Measurements from ENCODE around the gene LLGL1.
A peak's percentile ranks its signal among the peaks of the same experiment; 100 is the strongest.

Gene LLGL1

GRCh38 chr17:18194394-18194793, 31.0 kb upstream of the LLGL1 start:
- no peaks in the 10 kb centered on the region for H3K9me3 ChIP-seq (ENCODE audit: control insufficient read depth in 2 of 2, low read length in 2 of 2)
- peaks cover 56% of the 10 kb centered on the region for H3K4me1 ChIP-seq (ENCODE audit: control insufficient read depth, insufficient read depth, low read length)
- H3K27ac ChIP-seq (ENCODE audit: low read length), result no peak overlapping the region
- H3K4me3 ChIP-seq (ENCODE audit: low read length in 2 of 2), result no peak overlapping the region
- no peaks in the 10 kb centered on the region for H3K27me3 ChIP-seq (ENCODE audit: control insufficient read depth in 1 of 2, insufficient read depth in 2 of 2, low read length in 2 of 2)
- H3K9ac ChIP-seq (ENCODE audit: low read length in 2 of 2), result no peak overlapping the region
- peaks cover 40 to 42% of the 10 kb centered on the region in 2 donors for H3K36me3 ChIP-seq (ENCODE audit: control insufficient read depth in 2 of 2, insufficient read depth in 2 of 2, low read length in 2 of 2)

DNA sequence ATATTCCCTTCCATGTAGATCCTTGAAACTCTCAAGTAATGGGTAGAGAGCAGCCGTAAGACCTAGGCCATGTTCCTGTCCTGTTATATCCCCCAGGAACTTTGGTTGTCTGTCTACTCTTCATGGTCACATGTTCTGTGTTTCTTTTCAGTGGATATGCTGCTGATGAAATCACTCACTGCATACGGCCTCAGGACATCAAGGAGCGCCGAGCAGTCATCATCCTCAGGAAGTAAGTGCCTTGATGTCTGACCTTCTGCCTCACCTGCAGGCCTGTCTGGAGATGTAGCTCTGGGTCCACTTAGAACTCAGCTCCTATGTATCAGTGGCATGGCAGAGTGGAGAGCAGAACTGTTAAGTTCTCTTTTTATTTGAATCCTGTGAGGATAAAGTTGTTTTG, 30.6 kb upstream of the LLGL1 start:
- no peak overlapping the region for H3K27ac ChIP-seq (ENCODE audit: low read length)
- H3K27me3 ChIP-seq (ENCODE audit: control insufficient read depth in 1 of 2, insufficient read depth in 2 of 2, low read length in 2 of 2), result no peaks in the 10 kb centered on the region
- no peak overlapping the region for H3K9ac ChIP-seq (ENCODE audit: low read length in 2 of 2)
- H3K4me1 ChIP-seq (ENCODE audit: control insufficient read depth, insufficient read depth, low read length), result peaks cover 52% of the 10 kb centered on the region
- H3K9me3 ChIP-seq (ENCODE audit: control insufficient read depth in 2 of 2, low read length in 2 of 2), result no peaks in the 10 kb centered on the region
- H3K36me3 ChIP-seq (ENCODE audit: control insufficient read depth in 2 of 2, insufficient read depth in 2 of 2, low read length in 2 of 2), result peaks cover 41 to 42% of the 10 kb centered on the region in 2 donors
- H3K4me3 ChIP-seq (ENCODE audit: low read length in 2 of 2), result no peak overlapping the region

- H3K36me3 ChIP-seq (ENCODE audit: control insufficient read depth in 2 of 2, insufficient read depth in 2 of 2, low read length in 2 of 2), result peaks cover 41 to 43% of the 10 kb centered on the region in 2 donors
- H3K4me3 ChIP-seq (ENCODE audit: low read length in 2 of 2), result no peak overlapping the region
- no peaks in the 10 kb centered on the region for H3K27me3 ChIP-seq (ENCODE audit: control insufficient read depth in 1 of 2, insufficient read depth in 2 of 2, low read length in 2 of 2)
- peaks cover 50% of the 10 kb centered on the region for H3K4me1 ChIP-seq (ENCODE audit: control insufficient read depth, insufficient read depth, low read length)
- no peak overlapping the region for H3K9ac ChIP-seq (ENCODE audit: low read length in 2 of 2)
- H3K9me3 ChIP-seq (ENCODE audit: control insufficient read depth in 2 of 2, low read length in 2 of 2), result no peaks in the 10 kb centered on the region
- no peak overlapping the region for H3K27ac ChIP-seq (ENCODE audit: low read length)
These were observed 30.2 kb upstream of the LLGL1 start for GRCh38 chr17:18195246-18195645.

DNA sequence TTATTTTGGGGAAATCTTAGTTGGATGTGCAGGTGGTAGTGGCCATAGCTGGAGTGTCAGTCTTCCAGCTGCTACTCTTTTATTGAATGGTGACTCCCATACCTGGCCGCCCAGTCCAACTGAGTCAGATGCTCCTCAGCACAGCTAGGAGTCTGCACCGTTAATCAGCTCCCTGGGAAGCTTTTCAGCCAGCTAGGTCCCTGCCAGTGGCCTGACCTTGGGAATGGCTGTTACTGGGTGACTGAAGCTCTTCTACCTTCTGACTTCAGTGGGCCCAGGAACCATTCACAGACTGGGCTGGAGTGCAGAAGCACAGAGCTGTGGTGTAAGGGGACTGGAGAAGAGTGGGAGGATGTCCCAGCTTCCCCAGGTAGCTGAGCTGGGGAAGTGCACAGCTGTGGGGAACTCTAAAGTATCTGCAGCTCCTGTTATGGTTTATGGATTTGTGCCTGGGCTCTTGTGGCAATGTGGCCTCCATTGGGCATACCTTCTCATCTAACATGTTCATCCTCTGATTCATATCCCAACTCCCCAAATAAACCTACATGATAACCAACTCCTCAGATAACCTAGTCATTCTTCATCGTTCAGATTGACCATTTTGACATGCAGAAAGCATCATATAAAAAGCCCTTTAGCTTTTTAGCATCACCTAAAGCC, 27.8 kb upstream of the LLGL1 start:
- peaks cover 37% of the 10 kb centered on the region for H3K4me1 ChIP-seq (ENCODE audit: control insufficient read depth, insufficient read depth, low read length)
- H3K9ac ChIP-seq (ENCODE audit: low read length in 2 of 2), result no peak overlapping the region
- H3K27ac ChIP-seq (ENCODE audit: low read length), result no peak overlapping the region
- no peak overlapping the region for H3K4me3 ChIP-seq (ENCODE audit: low read length in 2 of 2)
- no peaks in the 10 kb centered on the region for H3K9me3 ChIP-seq (ENCODE audit: control insufficient read depth in 2 of 2, low read length in 2 of 2)
- no peaks in the 10 kb centered on the region for H3K27me3 ChIP-seq (ENCODE audit: control insufficient read depth in 1 of 2, insufficient read depth in 2 of 2, low read length in 2 of 2)
- H3K36me3 ChIP-seq (ENCODE audit: control insufficient read depth in 2 of 2, insufficient read depth in 2 of 2, low read length in 2 of 2), result peaks cover 50 to 52% of the 10 kb centered on the region in 2 donors

DNA sequence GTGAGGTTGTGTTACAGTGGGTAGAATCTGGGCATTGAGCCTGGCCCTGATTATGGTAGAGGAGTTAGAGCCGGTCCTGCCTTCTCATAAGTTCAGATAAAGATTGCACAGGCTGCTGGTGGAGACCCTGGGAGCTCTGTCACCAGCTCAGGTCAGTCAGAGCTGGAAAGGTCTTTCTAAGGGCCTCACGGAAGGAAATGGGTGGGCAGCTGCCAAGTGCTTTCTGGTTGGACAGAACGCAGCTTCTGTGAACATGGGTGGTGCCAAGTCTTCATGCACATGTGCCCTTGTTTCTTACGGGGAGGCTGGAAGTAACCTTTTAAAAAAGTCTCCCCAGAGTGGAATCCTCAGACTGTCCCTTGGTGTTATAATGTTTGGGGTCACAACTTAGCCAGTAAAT, 26.9 kb upstream of the LLGL1 start:
- H3K36me3 ChIP-seq (ENCODE audit: control insufficient read depth in 2 of 2, insufficient read depth in 2 of 2, low read length in 2 of 2), result peaks cover 52 to 56% of the 10 kb centered on the region in 2 donors
- no peak overlapping the region for H3K9ac ChIP-seq (ENCODE audit: low read length in 2 of 2)
- H3K27ac ChIP-seq (ENCODE audit: low read length), result no peak overlapping the region
- H3K27me3 ChIP-seq (ENCODE audit: control insufficient read depth in 1 of 2, insufficient read depth in 2 of 2, low read length in 2 of 2), result no peaks in the 10 kb centered on the region
- peaks cover 36% of the 10 kb centered on the region for H3K4me1 ChIP-seq (ENCODE audit: control insufficient read depth, insufficient read depth, low read length)
- peak overlapping the region in 1 of 2 donors; percentile 15 for H3K4me3 ChIP-seq (ENCODE audit: low read length in 2 of 2)
- no peaks in the 10 kb centered on the region for H3K9me3 ChIP-seq (ENCODE audit: control insufficient read depth in 2 of 2, low read length in 2 of 2)

DNA sequence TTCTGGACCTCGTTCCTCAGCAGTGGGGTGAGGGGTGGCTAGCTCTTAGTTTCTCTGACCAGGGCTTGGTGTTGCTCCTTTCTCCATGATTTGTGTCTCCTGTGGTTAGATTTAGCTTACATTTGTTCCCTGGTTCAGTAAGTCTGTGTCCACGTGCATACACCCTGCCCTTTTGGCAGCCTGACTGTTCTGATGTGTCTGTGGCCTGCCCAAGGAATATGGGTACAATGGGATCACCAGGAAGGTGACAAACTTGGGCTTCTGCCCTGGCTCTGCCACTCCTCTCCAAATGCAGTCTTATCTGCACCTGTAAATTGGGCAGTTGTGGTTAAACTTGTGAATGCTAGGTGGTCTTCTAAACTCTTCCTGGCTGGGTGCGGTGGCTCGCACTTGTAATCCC, 24.3 kb upstream of the LLGL1 start:
- H3K36me3 ChIP-seq (ENCODE audit: control insufficient read depth in 2 of 2, insufficient read depth in 2 of 2, low read length in 2 of 2), result peaks cover 46 to 58% of the 10 kb centered on the region in 2 donors

DNA sequence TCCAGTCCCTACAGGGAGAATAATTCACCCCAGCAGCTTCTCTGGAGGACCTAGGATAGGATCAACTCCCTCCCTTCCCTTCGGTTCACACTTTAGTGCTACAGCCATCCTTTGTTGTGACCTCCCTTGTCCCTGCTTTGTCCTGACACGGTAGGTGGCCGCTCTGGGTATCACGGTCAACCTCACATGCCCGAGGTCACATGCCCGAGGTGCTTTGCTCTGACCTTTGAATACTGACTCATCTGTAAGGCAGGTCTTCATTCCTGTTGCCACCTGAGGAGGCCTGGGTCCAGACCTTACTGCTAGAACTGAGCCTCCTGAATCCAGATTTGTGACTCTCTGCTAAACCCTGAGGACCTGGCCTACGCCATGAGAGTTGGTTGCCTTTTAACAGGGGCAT, 22.1 kb upstream of the LLGL1 start:
- Histone ChIP-seq H3K27me3 (ENCODE audit: control insufficient read depth in 1 of 2, insufficient read depth in 2 of 2, low read length in 2 of 2) (no peaks in the 10 kb centered on the region), H3K9ac (ENCODE audit: low read length in 2 of 2) (no peak overlapping the region), H3K4me1 (ENCODE audit: control insufficient read depth, insufficient read depth, low read length) (peaks cover 24% of the 10 kb centered on the region), H3K27ac (ENCODE audit: low read length) (no peak overlapping the region), H3K36me3 (ENCODE audit: control insufficient read depth in 2 of 2, insufficient read depth in 2 of 2, low read length in 2 of 2) (peaks cover 43 to 57% of the 10 kb centered on the region in 2 donors), H3K9me3 (ENCODE audit: control insufficient read depth in 2 of 2, low read length in 2 of 2) (no peaks in the 10 kb centered on the region), H3K4me3 (ENCODE audit: low read length in 2 of 2) (no peak overlapping the region)

More for the DNA sequence above, 24.3 kb upstream of the LLGL1 start:
- H3K9ac ChIP-seq (ENCODE audit: low read length in 2 of 2), result no peak overlapping the region
- peaks cover 37% of the 10 kb centered on the region for H3K4me1 ChIP-seq (ENCODE audit: control insufficient read depth, insufficient read depth, low read length)
- no peaks in the 10 kb centered on the region for H3K9me3 ChIP-seq (ENCODE audit: control insufficient read depth in 2 of 2, low read length in 2 of 2)
- no peaks in the 10 kb centered on the region for H3K27me3 ChIP-seq (ENCODE audit: control insufficient read depth in 1 of 2, insufficient read depth in 2 of 2, low read length in 2 of 2)
- no peak overlapping the region for H3K27ac ChIP-seq (ENCODE audit: low read length)
- no peak overlapping the region for H3K4me3 ChIP-seq (ENCODE audit: low read length in 2 of 2)

DNA sequence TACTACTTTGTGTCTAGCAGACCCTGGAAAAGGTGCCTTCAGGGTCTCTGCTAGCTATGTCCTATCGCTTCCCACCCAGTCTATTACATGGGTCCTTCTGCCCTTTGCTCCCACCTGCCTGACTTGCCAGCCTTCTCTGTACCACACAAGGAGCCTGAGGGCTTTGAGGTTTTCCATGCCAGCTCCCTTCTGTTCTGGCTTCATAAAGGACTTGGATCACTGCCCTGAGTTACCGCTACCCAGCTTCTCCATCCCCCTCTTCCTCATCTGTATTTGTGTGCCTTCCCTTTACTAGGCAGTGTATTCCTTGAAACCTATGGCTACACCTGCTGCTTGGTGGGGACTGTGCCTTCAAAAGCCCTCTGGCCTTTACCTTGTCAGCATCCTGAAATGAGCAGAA, 19.6 kb upstream of the LLGL1 start:
- Histone ChIP-seq H3K9ac (ENCODE audit: low read length in 2 of 2) (no peak overlapping the region), H3K36me3 (ENCODE audit: control insufficient read depth in 2 of 2, insufficient read depth in 2 of 2, low read length in 2 of 2) (peaks cover 55 to 58% of the 10 kb centered on the region in 2 donors), H3K4me1 (ENCODE audit: control insufficient read depth, insufficient read depth, low read length) (peaks cover 7% of the 10 kb centered on the region), H3K9me3 (ENCODE audit: control insufficient read depth in 2 of 2, low read length in 2 of 2) (no peaks in the 10 kb centered on the region), H3K27ac (ENCODE audit: low read length) (peak overlapping the region; percentile 11), H3K27me3 (ENCODE audit: control insufficient read depth in 1 of 2, insufficient read depth in 2 of 2, low read length in 2 of 2) (no peaks in the 10 kb centered on the region), H3K4me3 (ENCODE audit: low read length in 2 of 2) (no peak overlapping the region)

- Histone ChIP-seq H3K27me3 (ENCODE audit: control insufficient read depth in 1 of 2, insufficient read depth in 2 of 2, low read length in 2 of 2) (no peaks in the 10 kb centered on the region), H3K9ac (ENCODE audit: low read length in 2 of 2) (no peak overlapping the region), H3K4me1 (ENCODE audit: control insufficient read depth, insufficient read depth, low read length) (peaks cover 7% of the 10 kb centered on the region), H3K4me3 (ENCODE audit: low read length in 2 of 2) (no peak overlapping the region), H3K36me3 (ENCODE audit: control insufficient read depth in 2 of 2, insufficient read depth in 2 of 2, low read length in 2 of 2) (peaks cover 54 to 56% of the 10 kb centered on the region in 2 donors), H3K27ac (ENCODE audit: low read length) (no peak overlapping the region), H3K9me3 (ENCODE audit: control insufficient read depth in 2 of 2, low read length in 2 of 2) (no peaks in the 10 kb centered on the region)
These were observed 18.5 kb upstream of the LLGL1 start for GRCh38 chr17:18206962-18207361.

- Histone ChIP-seq H3K36me3 (ENCODE audit: control insufficient read depth in 2 of 2, insufficient read depth in 2 of 2, low read length in 2 of 2) (peaks cover 52 to 54% of the 10 kb centered on the region in 2 donors), H3K27ac (ENCODE audit: low read length) (no peak overlapping the region), H3K9ac (ENCODE audit: low read length in 2 of 2) (no peak overlapping the region), H3K9me3 (ENCODE audit: control insufficient read depth in 2 of 2, low read length in 2 of 2) (no peaks in the 10 kb centered on the region), H3K4me3 (ENCODE audit: low read length in 2 of 2) (no peak overlapping the region), H3K4me1 (ENCODE audit: control insufficient read depth, insufficient read depth, low read length) (peaks cover 7% of the 10 kb centered on the region), H3K27me3 (ENCODE audit: control insufficient read depth in 1 of 2, insufficient read depth in 2 of 2, low read length in 2 of 2) (no peaks in the 10 kb centered on the region)
These were observed 17.3 kb upstream of the LLGL1 start for GRCh38 chr17:18208092-18208491.

DNA sequence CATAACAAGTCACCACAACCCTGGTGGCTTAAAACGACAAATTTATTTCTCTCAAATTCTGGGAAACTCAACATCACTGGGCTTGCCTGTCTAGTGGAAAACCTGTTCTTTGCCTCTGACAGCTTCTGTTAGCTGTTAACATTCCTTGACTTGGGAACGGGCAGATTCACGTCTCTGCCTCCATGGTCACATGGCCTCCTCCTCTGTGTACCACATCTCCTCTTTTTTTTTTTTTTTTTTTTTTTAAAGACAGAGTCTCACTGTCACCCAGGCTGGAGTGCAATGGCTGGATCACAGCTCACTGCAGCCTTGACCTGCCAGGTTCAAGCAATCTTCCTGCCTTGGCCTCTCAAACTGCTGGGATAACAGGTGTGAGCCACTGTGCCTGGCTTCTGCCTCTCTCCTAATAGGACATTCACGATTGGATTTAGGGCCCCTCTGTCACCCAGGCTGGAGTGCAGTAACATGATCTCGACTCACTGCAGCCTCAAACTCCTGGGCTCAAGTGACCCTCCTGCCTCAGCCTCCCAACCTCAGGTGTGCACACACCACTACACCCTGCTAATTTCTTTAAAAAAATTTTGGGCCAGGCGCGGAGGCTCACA, 11.7 kb upstream of the LLGL1 start:
- H3K27ac ChIP-seq (ENCODE audit: low read length), result no peak overlapping the region
- H3K9me3 ChIP-seq (ENCODE audit: control insufficient read depth in 2 of 2, low read length in 2 of 2), result no peaks in the 10 kb centered on the region

More for the DNA sequence above, 11.7 kb upstream of the LLGL1 start:
- Histone ChIP-seq H3K4me3 (ENCODE audit: low read length in 2 of 2) (no peak overlapping the region), H3K27me3 (ENCODE audit: control insufficient read depth in 1 of 2, insufficient read depth in 2 of 2, low read length in 2 of 2) (no peaks in the 10 kb centered on the region), H3K4me1 (ENCODE audit: control insufficient read depth, insufficient read depth, low read length) (no peaks in the 10 kb centered on the region), H3K9ac (ENCODE audit: low read length in 2 of 2) (no peak overlapping the region), H3K36me3 (ENCODE audit: control insufficient read depth in 2 of 2, insufficient read depth in 2 of 2, low read length in 2 of 2) (peaks cover 16 to 20% of the 10 kb centered on the region in 2 donors)

Data from stomach smooth muscle (tissue), 2 donors.